Large intestine (tissue), 3 donors: ENCODE data around the gene ITGB7. TPM values are rescaled to one million over a fixed set of nuclear protein-coding genes. Genes with fewer than 3 reads are reported as not detected.
"Not testable (repeated sequence)": the region's sequence is repeated elsewhere in the genome, so short reads cannot be mapped to it uniquely, and the experiment has no call there.

ENCODE experiments used
- DNase-seq, 2 donors: peaks; one replicate each; pipeline versions ENCODE4 v3.0.0 to v3.0.0-alpha.2; 2013
- H3K27ac ChIP-seq: one replicate; pipeline ENCODE4 v1.5.1; 2013; ENCODE audit warnings: low read length
- H3K27me3 ChIP-seq: 2 replicates; pipeline ENCODE4 v1.6.1; 2013; ENCODE audit warnings: low read length; ENCODE audit not compliant: control insufficient read depth, insufficient read depth
- H3K36me3 ChIP-seq: 2 replicates; pipeline ENCODE4 v1.6.1; 2013; ENCODE audit warnings: low read length; ENCODE audit not compliant: control insufficient read depth, insufficient read depth
- H3K4me1 ChIP-seq: one replicate; pipeline ENCODE4 v1.6.1; 2013; ENCODE audit warnings: low read length; ENCODE audit not compliant: control insufficient read depth, insufficient read depth
- H3K4me3 ChIP-seq: one replicate; pipeline ENCODE4 v1.5.1; 2013; ENCODE audit warnings: low read length
- H3K9me3 ChIP-seq: one replicate; pipeline ENCODE4 v1.6.1; 2013; ENCODE audit warnings: mild to moderate bottlenecking, low read depth, low read length, moderate library complexity; ENCODE audit not compliant: control insufficient read depth
- WGBS: methylation state at CpG from one replicate; pipeline ENCODE4 v1.1.5; 2013; ENCODE audit warnings: low lambda C conversion rate; ENCODE audit not compliant: insufficient coverage; 5-methylcytosine and 5-hydroxymethylcytosine counted together
- polyA plus RNA-seq: library from polyadenylated mRNA; unstranded; fragments of 120-200 nt; gene quantifications from one replicate; pipeline ENCODE4 v1.2.1, GENCODE V29; 2013

ITGB7 gene
- polyA plus RNA-seq, 1 donor = 9.5 TPM

GRCh38 chr12:53204351-53204750 is 2.7 kb downstream of the ITGB7 start:
- H3K9me3 ChIP-seq = no peaks in the 10 kb centered on the region
- no CpG with 5 or more reads among the region's 1 CpG for WGBS
- H3K4me3 ChIP-seq = no peak overlapping the region
- H3K4me1 ChIP-seq = peaks cover 4% of the 10 kb centered on the region
- no peak for DNase-seq
- H3K27me3 ChIP-seq = no peaks in the 10 kb centered on the region
- no peak overlapping the region for H3K27ac ChIP-seq
- no peaks in the 10 kb centered on the region for H3K36me3 ChIP-seq

- not testable (repeated sequence) for H3K36me3 ChIP-seq, H3K27ac ChIP-seq, H3K4me1 ChIP-seq, H3K9me3 ChIP-seq, H3K4me3 ChIP-seq, H3K27me3 ChIP-seq, DNase-seq
- WGBS = 100% methylated on average over 3 of the region's 7 CpGs
These were observed 4.7 kb downstream of the ITGB7 start for GRCh38 chr12:53202316-53202715.

GRCh38 chr12:53201639-53202038 is 5.4 kb downstream of the ITGB7 start:
- H3K27me3 ChIP-seq = peaks cover 5% of the 10 kb centered on the region
- no peaks in the 10 kb centered on the region for H3K36me3 ChIP-seq
- H3K4me3 ChIP-seq = no peak overlapping the region
- H3K4me1 ChIP-seq = peaks cover 4% of the 10 kb centered on the region
- peak in 1 of 2 donors; percentile 35 for DNase-seq
- 33% methylated on average over 1 of the region's 4 CpGs for WGBS
- H3K27ac ChIP-seq = no peak overlapping the region
- H3K9me3 ChIP-seq = peaks cover 4% of the 10 kb centered on the region

- DNase-seq = no peak
- Histone ChIP-seq H3K4me1 (peaks cover 4% of the 10 kb centered on the region), H3K27ac (no peak overlapping the region), H3K36me3 (no peaks in the 10 kb centered on the region), H3K4me3 (no peak overlapping the region), H3K27me3 (peaks cover 5% of the 10 kb centered on the region), H3K9me3 (peaks cover 4% of the 10 kb centered on the region)
- WGBS = no CpG with 5 or more reads among the region's 1 CpG
These were observed 5.9 kb downstream of the ITGB7 start for GRCh38 chr12:53201177-53201541.

- no peak overlapping the region for H3K4me3 ChIP-seq
- no peaks in the 10 kb centered on the region for H3K36me3 ChIP-seq
- H3K27me3 ChIP-seq = peaks cover 5% of the 10 kb centered on the region
- H3K9me3 ChIP-seq = peaks cover 4% of the 10 kb centered on the region
- H3K4me1 ChIP-seq = peaks cover 4% of the 10 kb centered on the region
- no peak overlapping the region for H3K27ac ChIP-seq
- WGBS = no CpG with 5 or more reads among the region's 10 CpGs
- DNase-seq = no peak
These were observed 6.4 kb downstream of the ITGB7 start for GRCh38 chr12:53200458-53201176.

- Histone ChIP-seq H3K27ac (no peak overlapping the region), H3K36me3 (no peaks in the 10 kb centered on the region), H3K4me3 (no peak overlapping the region), H3K9me3 (peaks cover 4% of the 10 kb centered on the region), H3K27me3 (peaks cover 5% of the 10 kb centered on the region), H3K4me1 (peaks cover 4% of the 10 kb centered on the region)
- WGBS = no CpG with 5 or more reads among the region's 2 CpGs
- no peak for DNase-seq
These were observed 7.0 kb downstream of the ITGB7 start for GRCh38 chr12:53200107-53200457.

GRCh38 chr12:53199700-53200099 is 7.4 kb downstream of the ITGB7 start:
- H3K4me3 ChIP-seq = no peak overlapping the region
- 86% methylated on average over 1 of the region's 3 CpGs for WGBS
- H3K27ac ChIP-seq = no peak overlapping the region
- H3K9me3 ChIP-seq = peaks cover 4% of the 10 kb centered on the region
- peaks cover 4% of the 10 kb centered on the region for H3K4me1 ChIP-seq
- H3K36me3 ChIP-seq = no peaks in the 10 kb centered on the region
- H3K27me3 ChIP-seq = peaks cover 5% of the 10 kb centered on the region
- no peak for DNase-seq

GRCh38 chr12:53198486-53199110 is 8.5 kb downstream of the ITGB7 start:
- no peak overlapping the region for H3K4me3 ChIP-seq
- H3K4me1 ChIP-seq = peaks cover 4% of the 10 kb centered on the region
- H3K27me3 ChIP-seq = peaks cover 5% of the 10 kb centered on the region
- no peak for DNase-seq
- H3K9me3 ChIP-seq = peaks cover 4% of the 10 kb centered on the region
- no peaks in the 10 kb centered on the region for H3K36me3 ChIP-seq
- no peak overlapping the region for H3K27ac ChIP-seq
- WGBS = no CpG with 5 or more reads among the region's 5 CpGs

GRCh38 chr12:53197011-53197640 is 9.9 kb downstream of the ITGB7 start:
- Histone ChIP-seq H3K36me3 (peaks cover 6% of the 10 kb centered on the region), H3K9me3 (peaks cover 4% of the 10 kb centered on the region), H3K4me3 (no peak overlapping the region), H3K27ac (no peak overlapping the region), H3K27me3 (peaks cover 5% of the 10 kb centered on the region), H3K4me1 (peaks cover 4% of the 10 kb centered on the region)
- DNase-seq = no peak
- WGBS = 80% methylated on average over 3 of the region's 19 CpGs

- Histone ChIP-seq H3K4me3 (no peak overlapping the region), H3K9me3 (peaks cover 4% of the 10 kb centered on the region), H3K4me1 (peaks cover 2% of the 10 kb centered on the region), H3K36me3 (peaks cover 8% of the 10 kb centered on the region), H3K27ac (no peak overlapping the region), H3K27me3 (peaks cover 5% of the 10 kb centered on the region)
- DNase-seq = no peak
- WGBS = no CpG with 5 or more reads among the region's 14 CpGs
These were observed 10.6 kb downstream of the ITGB7 start for GRCh38 chr12:53196486-53196885.
